Measurements from ENCODE around the gene CDH22. TPM values are rescaled to one million over a fixed set of nuclear protein-coding genes. Genes with fewer than 3 reads are reported as not detected.

The CDH22 gene
- total and polyA plus RNA-seq, 2 experiments from 2014 or later, result 0.08 to 0.10 TPM

GRCh38 chr20:46346770-46347169 lies 38.5 kb upstream of the CDH22 start:
- peaks cover 53% of the 10 kb centered on the region for H3K4me1 Mint-ChIP-seq
- H3K4me1 ChIP-seq (ENCODE audit: insufficient read depth), result peaks cover 17% of the 10 kb centered on the region
- DNase-seq (ENCODE audit: low spot score), result no peak

DNA sequence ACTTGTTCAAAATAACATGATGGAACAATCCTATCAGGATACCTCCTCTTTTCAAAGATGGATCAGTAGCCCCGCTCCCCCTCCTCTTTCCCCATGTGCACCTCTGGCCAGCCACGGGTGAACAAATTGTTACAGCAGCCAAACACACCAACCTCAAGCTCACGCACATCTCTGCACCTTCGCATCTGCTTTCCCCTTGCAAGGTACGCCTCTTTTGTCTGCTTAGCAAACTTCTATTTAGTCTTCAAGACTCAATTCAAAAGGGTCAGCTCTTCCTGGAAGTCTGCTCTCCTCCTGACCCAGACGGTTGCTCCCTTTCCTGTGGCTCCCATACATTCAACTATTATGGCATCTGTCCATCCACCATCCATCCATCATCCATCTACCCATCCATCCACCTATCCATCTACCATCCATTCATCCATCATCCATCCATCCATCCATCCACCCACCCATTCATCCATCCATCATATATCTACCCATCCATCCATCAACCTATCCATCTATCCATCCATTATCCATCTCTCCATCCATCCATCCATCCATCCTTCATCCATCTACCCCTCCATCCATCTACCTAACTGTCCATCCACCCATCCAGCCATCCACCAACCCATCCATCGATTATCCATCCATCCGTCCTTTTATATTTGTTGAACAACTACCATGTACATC lies 36.3 kb upstream of the CDH22 start:
- no peak overlapping the region for H3K4me3 Mint-ChIP-seq
- ATAC-seq, result no peak
- DNase-seq (ENCODE audit: low spot score), result no peak
- peaks cover 20% of the 10 kb centered on the region for H3K27me3 Mint-ChIP-seq (ENCODE audit: insufficient read depth, low read depth, poor library complexity)
- Histone ChIP-seq H3K27me3 (ENCODE audit: insufficient read depth) (peaks cover 9% of the 10 kb centered on the region; the same call in 1 of the 2 replicates), H3K4me2 (no peak overlapping the region), H3K27ac (ENCODE audit: low read depth) (no peak overlapping the region), H2AFZ (no peak overlapping the region), H3K9me2 (ENCODE audit: insufficient read depth) (no peaks in the 10 kb centered on the region), H3K36me3 (ENCODE audit: insufficient read depth) (no peaks in the 10 kb centered on the region), H3F3A (replicated peaks; ENCODE audit: low read depth) (0 out of 2 replicates have a peak, but pooled peaks cover 2% of the 10 kb centered on the region), H3K79me2 (replicated peaks; ENCODE audit: insufficient read depth) (no peaks in the 10 kb centered on the region), H3K4me3 (no peak overlapping the region), H4K20me1 (replicated peaks; ENCODE audit: insufficient read depth) (no peaks in the 10 kb centered on the region; the same call in 1 of the 2 replicates), H3K4me1 (ENCODE audit: insufficient read depth) (peaks cover 7% of the 10 kb centered on the region; the same call in 1 of the 2 replicates)
- H3K4me1 Mint-ChIP-seq, result peaks cover 38% of the 10 kb centered on the region
- H3K27ac Mint-ChIP-seq, result no peak overlapping the region
- H3K36me3 Mint-ChIP-seq (ENCODE audit: low read depth), result peaks cover 5% of the 10 kb centered on the region; the same call in 1 of the 3 replicates
- H3K9me3 Mint-ChIP-seq, result no peaks in the 10 kb centered on the region
- TF ChIP-seq CREB1 (CRISPR knock-in tag; IDR thresholded peaks at IDR 0.05; ENCODE audit: low read depth) (no peak), JUNB (IDR thresholded peaks at IDR 0.05; ENCODE audit: unreplicated experiment) (no peak), NANOG (IDR thresholded peaks at IDR 0.05; ENCODE audit: borderline replicate concordance) (no peak), STAT1 (IDR thresholded peaks at IDR 0.05; ENCODE audit: unreplicated experiment) (no peak), ZNF114 (CRISPR knock-in tag; IDR thresholded peaks at IDR 0.05) (no peak), CTCF (conservative IDR thresholded peaks at IDR 0.05; ENCODE audit: low read depth in 2 of 2) (no peak)

More at GRCh38 chr20:46346770-46347169, 38.5 kb upstream of the CDH22 start:
- Histone ChIP-seq H3K9me2 (ENCODE audit: insufficient read depth) (no peaks in the 10 kb centered on the region), H3K79me2 (replicated peaks; ENCODE audit: insufficient read depth) (no peaks in the 10 kb centered on the region), H3K4me3 (no peak overlapping the region), H3F3A (replicated peaks; ENCODE audit: low read depth) (0 out of 2 replicates have a peak, but pooled peaks cover 2% of the 10 kb centered on the region), H3K4me2 (no peak overlapping the region), H3K27ac (ENCODE audit: low read depth) (no peak overlapping the region), H3K36me3 (ENCODE audit: insufficient read depth) (no peaks in the 10 kb centered on the region), H4K20me1 (replicated peaks; ENCODE audit: insufficient read depth) (no peaks in the 10 kb centered on the region; the same call in 1 of the 2 replicates), H2AFZ (no peak overlapping the region), H3K27me3 (ENCODE audit: insufficient read depth) (peaks cover 9% of the 10 kb centered on the region; the same call in 1 of the 2 replicates)
- Mint-ChIP-seq H3K27ac (no peak overlapping the region), H3K36me3 (ENCODE audit: low read depth) (peaks cover 13% of the 10 kb centered on the region), H3K27me3 (ENCODE audit: insufficient read depth, low read depth, poor library complexity) (peaks cover 28% of the 10 kb centered on the region), H3K9me3 (no peaks in the 10 kb centered on the region), H3K4me3 (no peak overlapping the region)
- TF ChIP-seq, protein P1, sequence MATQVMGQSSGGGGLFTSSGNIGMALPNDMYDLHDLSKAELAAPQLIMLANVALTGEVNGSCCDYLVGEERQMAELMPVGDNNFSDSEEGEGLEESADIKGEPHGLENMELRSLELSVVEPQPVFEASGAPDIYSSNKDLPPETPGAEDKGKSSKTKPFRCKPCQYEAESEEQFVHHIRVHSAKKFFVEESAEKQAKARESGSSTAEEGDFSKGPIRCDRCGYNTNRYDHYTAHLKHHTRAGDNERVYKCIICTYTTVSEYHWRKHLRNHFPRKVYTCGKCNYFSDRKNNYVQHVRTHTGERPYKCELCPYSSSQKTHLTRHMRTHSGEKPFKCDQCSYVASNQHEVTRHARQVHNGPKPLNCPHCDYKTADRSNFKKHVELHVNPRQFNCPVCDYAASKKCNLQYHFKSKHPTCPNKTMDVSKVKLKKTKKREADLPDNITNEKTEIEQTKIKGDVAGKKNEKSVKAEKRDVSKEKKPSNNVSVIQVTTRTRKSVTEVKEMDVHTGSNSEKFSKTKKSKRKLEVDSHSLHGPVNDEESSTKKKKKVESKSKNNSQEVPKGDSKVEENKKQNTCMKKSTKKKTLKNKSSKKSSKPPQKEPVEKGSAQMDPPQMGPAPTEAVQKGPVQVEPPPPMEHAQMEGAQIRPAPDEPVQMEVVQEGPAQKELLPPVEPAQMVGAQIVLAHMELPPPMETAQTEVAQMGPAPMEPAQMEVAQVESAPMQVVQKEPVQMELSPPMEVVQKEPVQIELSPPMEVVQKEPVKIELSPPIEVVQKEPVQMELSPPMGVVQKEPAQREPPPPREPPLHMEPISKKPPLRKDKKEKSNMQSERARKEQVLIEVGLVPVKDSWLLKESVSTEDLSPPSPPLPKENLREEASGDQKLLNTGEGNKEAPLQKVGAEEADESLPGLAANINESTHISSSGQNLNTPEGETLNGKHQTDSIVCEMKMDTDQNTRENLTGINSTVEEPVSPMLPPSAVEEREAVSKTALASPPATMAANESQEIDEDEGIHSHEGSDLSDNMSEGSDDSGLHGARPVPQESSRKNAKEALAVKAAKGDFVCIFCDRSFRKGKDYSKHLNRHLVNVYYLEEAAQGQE (IDR thresholded peaks at IDR 0.05; ENCODE audit: unreplicated experiment), result no peak
- TF ChIP-seq ZNF114 (CRISPR knock-in tag; IDR thresholded peaks at IDR 0.05), result no peak
- no peak for ATAC-seq

Measured in GM23338 (cell line).